Hepatocyte (in vitro differentiated cells): ENCODE results near the gene ATP7B. TPM values are rescaled to one million over a fixed set of nuclear protein-coding genes. Genes with fewer than 3 reads are reported as not detected.
A peak's percentile ranks its signal among the peaks of the same experiment; 100 is the strongest.

ENCODE experiments used
- DNase-seq: peaks from one replicate; pipeline ENCODE4 v3.0.0-alpha.2; 2016; ENCODE audit warnings: low spot score
- H2AFZ ChIP-seq: fragments of 200-600 bp; sonication (generic); 2 replicates; pipeline ENCODE4 v1.6.0; 2016; ENCODE audit warnings: antibody characterized with exemption, mild to moderate bottlenecking
- H3K27ac ChIP-seq: fragments of 200-600 bp; sonication (generic); 2 replicates; pipeline ENCODE4 v1.5.1; 2016; ENCODE audit warnings: mild to moderate bottlenecking
- H3K27me3 ChIP-seq: fragments of 200-600 bp; sonication (generic); 2 replicates; pipeline ENCODE4 v1.6.1; 2016
- H3K36me3 ChIP-seq: fragments of 200-600 bp; sonication (generic); replicated peaks from 2 replicates; pipeline ENCODE4 v1.5.1; 2016; ENCODE audit warnings: low read depth; ENCODE audit not compliant: insufficient read depth
- H3K4me1 ChIP-seq: fragments of 200-600 bp; sonication (generic); 2 replicates; pipeline ENCODE4 v1.5.1; 2016; ENCODE audit warnings: mild to moderate bottlenecking, moderate library complexity; ENCODE audit not compliant: insufficient read depth
- H3K4me2 ChIP-seq: fragments of 200-600 bp; sonication (generic); 2 replicates; pipeline ENCODE4 v1.6.0; 2016
- H3K4me3 ChIP-seq: fragments of 200-600 bp; sonication (generic); 2 replicates; pipeline ENCODE4 v1.5.1; 2016; ENCODE audit warnings: mild to moderate bottlenecking
- H3K79me2 ChIP-seq: fragments of 200-600 bp; sonication (generic); 2 replicates; pipeline ENCODE4 v1.6.0; 2017; ENCODE audit warnings: mild to moderate bottlenecking
- H3K9me2 ChIP-seq: fragments of 200-600 bp; sonication (generic); replicated peaks from 2 replicates; pipeline ENCODE4 v1.6.0; 2017; ENCODE audit warnings: mild to moderate bottlenecking; ENCODE audit not compliant: insufficient read depth
- H3K9me3 ChIP-seq: fragments of 200-600 bp; sonication (generic); 2 replicates; pipeline ENCODE4 v1.5.1; 2016; ENCODE audit warnings: low read depth, mild to moderate bottlenecking
- H4K20me1 ChIP-seq: fragments of 200-600 bp; sonication (generic); 2 replicates; pipeline ENCODE4 v1.6.0; 2016; ENCODE audit warnings: mild to moderate bottlenecking; ENCODE audit not compliant: insufficient read depth, poor library complexity, severe bottlenecking
- CTCF ChIP-seq: fragments of 200-600 bp; sonication (generic); IDR thresholded peaks from 2 replicates; pipeline ENCODE4 v1.5.1; 2016; ENCODE audit warnings: antibody characterized with exemption, mild to moderate bottlenecking; ENCODE audit not compliant: poor library complexity
- EZH2 ChIP-seq: fragments of 200-600 bp; sonication (generic); IDR thresholded peaks from 2 replicates; pipeline ENCODE4 v1.6.1; 2016; ENCODE audit warnings: antibody characterized with exemption, mild to moderate bottlenecking, borderline replicate concordance
- EZH2phosphoT487 ChIP-seq: fragments of 200-600 bp; sonication (generic); IDR thresholded peaks from one replicate; pipeline ENCODE4 v1.6.1; 2018; ENCODE audit warnings: antibody characterized with exemption, mild to moderate bottlenecking, low read depth, moderate library complexity; ENCODE audit not compliant: unreplicated experiment, severe bottlenecking
- WGBS: methylation state at CpG from one replicate; pipeline ENCODE4 v1.1.6; 2016; ENCODE audit warnings: low lambda C conversion rate; ENCODE audit errors: missing lambda C conversion rate; 5-methylcytosine and 5-hydroxymethylcytosine counted together
- polyA plus RNA-seq: library from polyadenylated mRNA; unstranded; fragments of >200 nt; fragmentation: Nextera tagmentation; extraction: Ambion mirVana; gene quantifications from 2 replicates; pipeline ENCODE4 v1.2.1, GENCODE V29; 2016
- total RNA-seq: library from RNA; depleted of rRNA; stranded (reverse); fragments of >200 nt; gene quantifications from 2 replicates; pipeline ENCODE4 v1.2.3, GENCODE V29; 2014

The ATP7B gene
- total and polyA plus RNA-seq, 2 experiments from 2014 or later, result 47.3 to 70.0 TPM

- Histone ChIP-seq H4K20me1 (no peaks in the 10 kb centered on the region), H3K79me2 (peaks cover 75% of the 10 kb centered on the region), H3K27me3 (no peaks in the 10 kb centered on the region), H3K36me3 (no peaks in the 10 kb centered on the region), H3K9me3 (no peaks in the 10 kb centered on the region), H3K4me1 (peaks cover 44% of the 10 kb centered on the region), H3K4me3 (no peak overlapping the region), H3K27ac (peak overlapping the region; percentile 17), H3K4me2 (no peak overlapping the region), H2AFZ (no peak overlapping the region), H3K9me2 (no peaks in the 10 kb centered on the region)
- TF ChIP-seq EZH2phosphoT487 (no peak), CTCF (no peak), EZH2 (no peak)
- 85% methylated on average over 4 of the region's 4 CpGs for WGBS
- no peak for DNase-seq
Observed at GRCh38 chr13:51996641-51997040, 14.6 kb downstream of the ATP7B start.

- TF ChIP-seq EZH2 (no peak), EZH2phosphoT487 (no peak), CTCF (no peak)
- peak overlapping the region; percentile 17 for H3K27ac ChIP-seq
- H3K4me3 ChIP-seq, result no peak overlapping the region
- no peak overlapping the region for H2AFZ ChIP-seq
- H3K9me2 ChIP-seq, result no peaks in the 10 kb centered on the region
- peak overlapping the region; percentile 49 for H3K4me2 ChIP-seq
- no peaks in the 10 kb centered on the region for H3K27me3 ChIP-seq
- H3K79me2 ChIP-seq, result peaks cover 75% of the 10 kb centered on the region
- WGBS, result 40% methylated on average over 9 of the region's 9 CpGs
- no peaks in the 10 kb centered on the region for H3K36me3 ChIP-seq
- H3K9me3 ChIP-seq, result no peaks in the 10 kb centered on the region
- DNase-seq, result no peak
- H4K20me1 ChIP-seq, result no peaks in the 10 kb centered on the region
- H3K4me1 ChIP-seq, result peaks cover 44% of the 10 kb centered on the region
Observed at GRCh38 chr13:51995677-51996551, 15.3 kb downstream of the ATP7B start.

- 84% methylated on average over 2 of the region's 2 CpGs for WGBS
- H3K27ac ChIP-seq, result no peak overlapping the region
- TF ChIP-seq EZH2 (no peak), EZH2phosphoT487 (no peak), CTCF (no peak)
Observed at GRCh38 chr13:51993713-51994112, 17.5 kb downstream of the ATP7B start.

More at GRCh38 chr13:51993713-51994112, 17.5 kb downstream of the ATP7B start:
- no peaks in the 10 kb centered on the region for H3K9me2 ChIP-seq
- H3K36me3 ChIP-seq, result no peaks in the 10 kb centered on the region
- H3K4me2 ChIP-seq, result no peak overlapping the region
- H3K27me3 ChIP-seq, result no peaks in the 10 kb centered on the region
- H3K4me1 ChIP-seq, result peaks cover 25% of the 10 kb centered on the region
- peaks cover 83% of the 10 kb centered on the region for H3K79me2 ChIP-seq
- no peak for DNase-seq
- no peak overlapping the region for H3K4me3 ChIP-seq
- H2AFZ ChIP-seq, result no peak overlapping the region
- no peaks in the 10 kb centered on the region for H4K20me1 ChIP-seq
- H3K9me3 ChIP-seq, result no peaks in the 10 kb centered on the region
